Measurements from ENCODE around the gene RNASE7.

RNASE7 gene

DNA sequence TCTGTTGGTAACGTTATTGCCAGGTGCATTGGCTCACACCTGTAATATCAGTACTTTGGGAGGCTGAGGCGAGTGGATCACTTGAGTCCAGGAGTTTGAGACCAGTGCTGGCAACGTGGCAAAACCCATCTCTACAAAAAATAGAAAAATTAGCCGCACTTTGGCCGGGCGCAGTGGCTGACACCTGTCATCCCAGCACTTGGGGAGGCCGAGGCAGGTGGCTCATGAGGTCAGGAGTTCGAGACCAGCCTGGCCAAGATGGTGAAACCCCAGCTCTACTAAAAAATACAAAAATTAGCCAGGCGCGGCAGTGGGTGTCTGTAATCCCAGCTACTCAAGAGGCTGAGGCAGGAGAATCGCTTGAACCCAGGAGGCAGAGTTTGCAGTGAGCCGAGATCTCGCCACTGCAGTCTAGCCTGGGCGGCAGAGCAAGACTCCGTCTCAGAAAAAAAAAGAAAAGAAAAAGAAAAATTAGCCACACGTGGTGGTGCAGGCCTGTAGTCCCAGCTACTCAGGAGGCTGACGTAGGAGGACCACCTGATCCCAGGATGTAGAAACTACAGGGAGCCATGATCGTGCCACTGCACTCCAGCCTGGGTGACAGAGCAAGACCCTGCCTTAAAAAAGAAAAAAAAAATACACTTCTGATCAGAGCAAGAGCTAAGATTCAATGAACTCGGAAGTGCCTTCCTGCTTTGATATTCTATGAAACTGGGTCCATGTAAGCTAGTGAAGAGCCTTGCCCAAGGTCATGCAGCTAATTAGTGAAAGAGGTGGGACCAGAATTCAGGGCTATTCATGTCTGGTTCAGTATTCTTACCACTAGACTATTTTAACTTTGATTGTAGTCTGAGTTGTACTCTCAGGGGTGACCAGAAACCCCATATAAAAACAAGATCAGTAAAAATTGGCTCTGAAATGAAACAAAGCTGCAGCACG is 11.3 kb downstream of the RNASE7 start:
- Mint-ChIP-seq H3K27ac (no peak overlapping the region), H3K27me3 (no peaks in the 10 kb centered on the region), H3K4me3 (no peak overlapping the region), H3K36me3 (no peaks in the 10 kb centered on the region), H3K4me1 (no peaks in the 10 kb centered on the region), H3K9me3 (no peaks in the 10 kb centered on the region)

DNA sequence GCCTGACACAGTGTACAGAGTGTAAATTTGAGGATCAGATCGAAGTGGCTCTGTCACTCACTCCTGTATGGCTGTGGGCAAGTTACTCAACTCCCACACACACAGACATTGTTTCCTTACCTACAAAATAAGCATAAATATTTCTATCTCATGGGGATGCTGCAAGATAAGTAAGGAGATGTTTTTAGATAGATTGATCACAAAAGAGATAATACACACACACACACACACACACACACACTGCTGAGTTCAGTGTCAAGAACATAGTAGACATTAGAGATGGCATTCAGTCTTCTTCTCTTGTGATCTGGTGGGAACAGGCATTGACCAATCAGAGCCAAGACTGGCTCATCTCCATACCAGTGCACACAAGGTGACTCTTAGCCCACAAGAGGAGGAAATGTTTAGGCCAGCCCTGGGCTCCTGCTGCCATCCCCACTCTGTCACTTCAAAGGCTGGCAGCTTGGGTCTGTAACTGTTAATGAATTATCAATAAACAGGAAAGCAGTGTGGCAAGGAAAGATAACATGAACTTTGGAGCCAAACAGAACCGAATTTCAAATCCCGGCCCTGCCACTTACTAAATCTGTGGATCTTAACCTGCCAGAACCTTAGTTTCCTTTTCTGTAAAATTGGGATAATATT is 12.1 kb downstream of the RNASE7 start:
- no peaks in the 10 kb centered on the region for H3K27me3 Mint-ChIP-seq
- H3K4me3 Mint-ChIP-seq = no peak overlapping the region
- no peak overlapping the region for H3K27ac Mint-ChIP-seq
- no peaks in the 10 kb centered on the region for H3K36me3 Mint-ChIP-seq
- H3K9me3 Mint-ChIP-seq = no peaks in the 10 kb centered on the region
- no peaks in the 10 kb centered on the region for H3K4me1 Mint-ChIP-seq

DNA sequence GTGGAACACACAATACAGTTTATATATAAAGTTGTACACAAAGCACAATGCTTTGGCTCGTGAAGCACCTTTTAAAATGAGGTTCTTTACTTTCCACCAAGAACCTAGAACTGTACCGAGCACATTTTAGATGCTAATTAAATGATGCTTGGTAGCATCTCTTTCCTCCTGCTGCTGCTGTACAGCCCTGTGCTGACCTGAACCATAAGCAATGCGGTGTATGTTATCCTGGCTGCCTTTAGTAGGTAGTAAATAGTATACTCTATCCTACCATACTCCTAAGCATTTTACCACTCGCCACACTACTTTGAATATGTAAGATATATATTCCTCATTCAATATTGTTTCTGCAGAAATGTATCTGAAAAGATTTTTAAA is 12.6 kb downstream of the RNASE7 start:
- H3K4me1 Mint-ChIP-seq = no peaks in the 10 kb centered on the region
- no peak overlapping the region for H3K4me3 Mint-ChIP-seq
- no peak overlapping the region for H3K27ac Mint-ChIP-seq
- H3K36me3 Mint-ChIP-seq = no peaks in the 10 kb centered on the region
- peaks cover under 1% of the 10 kb centered on the region for H3K27me3 Mint-ChIP-seq
- no peaks in the 10 kb centered on the region for H3K9me3 Mint-ChIP-seq

DNA sequence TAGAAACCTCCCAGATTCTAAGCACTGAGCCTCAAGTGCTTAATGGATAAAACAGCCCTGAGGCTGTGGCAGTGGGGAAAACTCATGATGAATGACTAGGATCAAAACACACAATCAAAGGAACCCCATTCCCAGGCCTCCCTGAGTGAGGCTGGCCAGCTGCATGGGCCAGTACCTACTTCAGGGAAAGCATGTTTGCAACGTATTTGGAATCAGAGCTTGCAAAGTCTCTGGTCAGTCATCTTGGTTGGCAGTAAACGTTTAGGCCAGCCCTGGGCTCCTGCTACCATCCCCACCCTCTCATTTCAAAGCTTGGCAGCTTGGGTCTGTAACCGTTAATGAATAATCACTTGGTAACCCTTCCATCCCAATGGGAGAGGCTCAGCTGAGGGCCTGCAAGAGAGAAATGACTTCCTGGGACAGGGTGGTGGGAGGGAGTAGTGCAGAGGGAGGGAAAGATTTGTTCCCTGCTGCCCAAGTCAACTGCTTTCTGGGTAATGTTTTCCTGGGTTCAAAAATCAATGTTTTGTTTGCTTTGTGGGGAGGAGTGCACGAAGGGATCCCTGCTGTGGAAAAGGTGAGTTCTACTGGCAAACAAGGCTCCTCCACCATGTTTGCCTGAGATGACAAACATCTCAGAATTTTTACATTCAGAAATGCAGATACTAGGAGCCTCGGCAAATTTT is 13.4 kb downstream of the RNASE7 start:
- Mint-ChIP-seq H3K27me3 (peaks cover 2% of the 10 kb centered on the region), H3K4me3 (no peak overlapping the region), H3K4me1 (no peaks in the 10 kb centered on the region), H3K27ac (no peak overlapping the region), H3K9me3 (no peaks in the 10 kb centered on the region), H3K36me3 (no peaks in the 10 kb centered on the region)

DNA sequence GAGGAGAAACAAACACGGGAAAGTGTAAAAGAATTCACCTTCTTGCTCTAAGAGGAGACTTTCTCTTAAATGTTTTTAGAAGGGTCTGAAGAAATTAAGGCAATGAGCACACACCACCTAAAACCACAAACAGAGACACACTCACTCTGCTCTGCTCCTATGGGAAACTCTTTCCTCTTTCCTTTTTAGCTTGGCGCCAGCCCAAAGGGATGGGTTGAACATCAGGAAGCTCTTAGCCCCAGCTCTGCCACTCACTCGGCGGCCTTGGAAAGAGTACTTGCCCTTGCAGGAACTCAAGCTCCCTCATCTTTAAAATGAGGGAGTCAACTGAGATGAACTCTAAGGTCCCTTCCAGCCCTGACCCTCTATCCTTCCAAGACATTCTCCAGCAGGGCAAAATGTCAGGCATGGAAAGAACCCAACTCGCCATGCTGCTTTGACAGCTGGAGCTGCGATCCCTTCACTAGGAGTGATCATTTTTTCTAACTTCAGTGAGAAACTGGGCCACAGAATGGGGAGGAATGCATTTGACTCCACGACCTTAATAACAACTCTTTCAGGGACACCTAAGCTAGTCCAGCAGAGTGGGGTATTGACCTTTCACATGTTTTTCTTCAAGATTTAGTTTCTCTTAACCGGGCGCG is 14.5 kb downstream of the RNASE7 start:
- H3K4me3 Mint-ChIP-seq = no peak overlapping the region
- no peaks in the 10 kb centered on the region for H3K36me3 Mint-ChIP-seq
- H3K27ac Mint-ChIP-seq = no peak overlapping the region
- peaks cover 2% of the 10 kb centered on the region for H3K27me3 Mint-ChIP-seq
- H3K4me1 Mint-ChIP-seq = no peaks in the 10 kb centered on the region
- H3K9me3 Mint-ChIP-seq = no peaks in the 10 kb centered on the region

DNA sequence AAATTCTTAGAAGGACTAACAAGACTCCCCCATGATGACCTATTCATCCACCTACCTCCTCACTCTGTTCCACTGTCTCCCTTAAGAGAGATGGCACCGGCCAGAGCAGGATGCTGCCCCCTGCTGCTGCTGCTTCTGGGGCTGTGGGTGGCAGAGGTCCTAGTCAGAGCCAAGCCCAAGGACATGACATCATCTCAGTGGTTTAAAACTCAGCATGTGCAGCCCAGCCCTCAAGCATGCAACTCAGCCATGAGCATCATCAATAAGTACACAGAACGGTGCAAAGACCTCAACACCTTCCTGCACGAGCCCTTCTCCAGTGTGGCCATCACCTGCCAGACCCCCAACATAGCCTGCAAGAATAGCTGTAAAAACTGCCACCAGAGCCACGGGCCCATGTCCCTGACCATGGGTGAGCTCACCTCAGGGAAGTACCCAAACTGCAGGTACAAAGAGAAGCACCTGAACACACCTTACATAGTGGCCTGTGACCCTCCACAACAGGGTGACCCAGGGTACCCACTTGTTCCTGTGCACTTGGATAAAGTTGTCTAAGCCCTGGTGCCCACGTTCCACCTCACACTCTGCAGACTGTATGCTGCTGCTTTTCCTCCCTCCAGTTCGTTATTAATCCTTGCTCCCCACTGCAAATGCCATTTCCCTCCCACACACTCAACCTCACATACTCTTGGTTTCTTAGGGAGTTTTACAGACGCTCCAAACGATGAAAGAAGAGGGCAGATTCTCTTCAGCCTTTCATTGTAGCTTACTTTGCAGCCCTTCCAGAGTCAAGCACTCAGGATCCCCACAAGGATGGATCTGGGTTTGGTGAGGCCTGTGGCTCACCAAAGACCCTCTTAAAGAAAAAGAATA is 15.9 kb downstream of the RNASE7 start, which contains the start of gene RNASE8:
RNASE8 (plus strand) TSS at position 20 of the 873 bp plus-strand sequence; CDS start at position 91, 71 bp downstream.
- no peak within 1 kb of the TSS for H3K4me3 Mint-ChIP-seq

DNA sequence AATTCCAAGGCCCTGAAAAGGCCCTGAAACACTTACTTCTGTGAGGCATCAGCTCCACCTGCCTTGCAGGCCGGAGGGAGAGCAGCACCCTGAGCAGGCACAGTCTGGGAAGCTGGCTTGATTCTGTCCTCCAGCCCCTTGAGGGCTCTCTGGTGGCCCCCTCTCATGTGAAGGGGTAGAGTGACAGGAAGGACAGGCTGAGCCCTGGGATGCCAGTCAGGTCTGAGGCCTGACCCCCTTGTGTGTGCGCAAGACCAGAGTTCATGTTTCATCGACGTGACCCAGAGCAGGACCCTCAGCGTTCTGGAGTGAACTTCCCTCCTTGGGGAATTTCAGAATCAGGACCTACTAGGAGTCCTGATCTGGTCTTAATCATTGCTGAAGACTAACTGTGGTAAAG is 16.7 kb downstream of the RNASE7 start:
- Mint-ChIP-seq H3K27ac (no peak overlapping the region), H3K36me3 (no peaks in the 10 kb centered on the region), H3K9me3 (no peaks in the 10 kb centered on the region), H3K4me3 (no peak overlapping the region), H3K27me3 (peaks cover 7% of the 10 kb centered on the region), H3K4me1 (no peaks in the 10 kb centered on the region)

More for the DNA sequence above, 15.9 kb downstream of the RNASE7 start, which contains the start of gene RNASE8:
- H3K27ac Mint-ChIP-seq = no peak within 1 kb of the TSS
- peaks cover 7% of the 10 kb centered on the region for H3K27me3 Mint-ChIP-seq
- H3K36me3 Mint-ChIP-seq = no peaks in the 10 kb centered on the region
- no peaks in the 10 kb centered on the region for H3K4me1 Mint-ChIP-seq
- no peaks in the 10 kb centered on the region for H3K9me3 Mint-ChIP-seq

DNA sequence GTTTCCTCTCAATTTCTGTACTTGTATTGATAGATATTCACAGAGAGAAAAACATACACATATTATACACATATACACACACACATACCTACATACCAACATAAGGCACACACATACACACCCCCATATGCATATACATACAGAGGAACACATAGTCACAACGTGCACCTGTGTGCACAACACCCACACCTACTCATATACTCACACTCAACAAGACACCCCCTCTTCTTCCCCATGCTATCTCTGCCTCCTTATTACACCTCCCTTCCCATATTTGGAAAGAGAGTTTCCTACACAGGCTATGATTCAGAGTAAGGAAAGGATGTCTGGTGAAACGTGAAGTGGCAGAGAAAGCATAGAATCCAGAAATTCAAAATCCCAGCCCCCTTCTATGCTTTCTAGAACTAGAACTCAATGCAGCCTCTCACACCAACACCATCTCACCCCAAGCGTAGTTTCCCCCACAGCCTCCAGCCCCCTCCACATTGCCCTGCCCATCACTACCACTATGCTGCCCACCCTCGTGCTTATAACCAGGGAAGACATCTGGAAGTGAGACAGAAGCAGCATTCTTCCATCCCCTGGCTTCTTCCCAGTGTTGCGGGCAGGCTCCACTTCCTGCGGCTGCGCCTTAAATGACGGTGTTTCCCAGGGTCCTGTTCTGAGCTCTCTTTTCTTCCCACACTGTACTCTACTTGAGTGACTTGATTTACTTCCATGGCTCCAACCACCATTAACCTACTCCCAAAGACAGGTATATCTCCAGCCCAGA is 17.9 kb downstream of the RNASE7 start:
- Mint-ChIP-seq H3K4me3 (no peak overlapping the region), H3K27me3 (peaks cover 8% of the 10 kb centered on the region), H3K4me1 (no peaks in the 10 kb centered on the region), H3K36me3 (no peaks in the 10 kb centered on the region), H3K9me3 (no peaks in the 10 kb centered on the region), H3K27ac (no peak overlapping the region)

DNA sequence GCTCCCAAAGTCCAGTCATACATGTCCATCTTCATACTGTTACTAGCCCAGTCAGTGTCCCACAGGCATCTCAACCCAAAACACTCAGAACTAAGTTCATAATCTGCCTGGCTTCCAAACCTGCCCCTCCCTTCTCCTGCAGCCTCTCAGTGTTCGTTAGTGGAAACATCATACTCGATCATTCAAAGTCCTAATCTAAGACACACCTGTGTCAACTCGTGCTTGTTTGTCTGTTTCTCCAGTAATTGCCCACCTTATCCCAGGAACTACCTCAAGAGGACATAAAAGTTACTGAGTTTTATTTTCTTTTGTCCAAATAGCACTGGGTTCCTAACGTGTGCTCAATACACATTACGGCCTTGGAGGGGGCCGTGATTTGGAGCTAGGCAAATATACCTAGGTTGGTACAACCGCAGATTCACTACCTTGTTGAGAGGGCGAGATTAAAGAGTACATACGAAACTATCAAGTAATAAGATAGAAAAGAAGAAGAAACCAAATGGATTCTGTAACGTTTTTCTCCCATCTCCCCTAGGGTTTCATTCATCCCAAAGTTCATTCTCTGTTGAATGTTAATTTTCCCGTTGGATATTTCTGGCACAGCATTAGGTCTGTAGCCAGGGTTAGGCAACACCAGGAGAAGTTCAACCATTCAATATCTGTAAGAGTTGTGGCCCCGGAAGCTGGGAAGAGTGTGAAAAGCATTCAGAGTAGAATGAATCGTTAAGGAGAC is 18.6 kb downstream of the RNASE7 start:
- H3K4me3 Mint-ChIP-seq = no peak overlapping the region
- H3K36me3 Mint-ChIP-seq = no peaks in the 10 kb centered on the region
- peaks cover 13% of the 10 kb centered on the region for H3K27me3 Mint-ChIP-seq
- no peaks in the 10 kb centered on the region for H3K4me1 Mint-ChIP-seq
- H3K27ac Mint-ChIP-seq = no peak overlapping the region
- no peaks in the 10 kb centered on the region for H3K9me3 Mint-ChIP-seq

DNA sequence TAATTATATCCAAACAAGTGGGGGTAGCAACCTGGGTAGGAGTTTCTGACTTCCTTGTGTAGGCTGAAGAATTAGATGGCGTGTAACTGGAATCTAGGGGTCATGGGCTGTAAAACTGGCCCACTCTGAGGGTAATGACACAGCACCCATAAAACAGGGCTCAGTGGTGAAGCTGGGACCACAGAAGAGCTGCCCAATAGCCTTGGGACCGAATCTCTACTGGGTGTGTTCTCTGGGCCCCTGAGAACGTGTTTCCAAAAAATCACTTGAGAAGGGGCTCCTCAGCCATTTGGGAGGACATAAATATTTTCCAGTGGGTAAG is 19.1 kb downstream of the RNASE7 start:
- no peaks in the 10 kb centered on the region for H3K9me3 Mint-ChIP-seq

DNA sequence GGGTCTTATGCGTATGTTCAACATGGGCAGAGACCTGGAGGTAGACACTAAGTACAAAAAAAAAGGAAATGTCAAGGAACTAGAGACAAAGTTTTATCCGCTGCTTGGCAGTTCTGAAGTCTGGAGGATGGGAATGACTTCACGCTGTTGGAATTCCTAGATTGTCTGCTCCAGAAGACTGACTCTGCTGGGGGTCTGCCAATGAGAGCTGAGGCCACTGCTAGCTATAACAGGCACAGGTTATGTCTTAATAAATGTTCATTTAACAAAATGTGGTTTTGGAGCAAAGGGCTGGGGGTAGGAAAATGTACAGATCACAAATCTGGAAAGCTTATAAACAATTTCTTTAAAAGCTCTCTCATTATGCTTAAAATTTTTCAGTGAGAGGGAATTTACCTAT is 21.3 kb downstream of the RNASE7 start:
- H3K36me3 Mint-ChIP-seq = no peaks in the 10 kb centered on the region

More for the DNA sequence above, 19.1 kb downstream of the RNASE7 start:
- H3K27ac Mint-ChIP-seq = no peak overlapping the region
- H3K27me3 Mint-ChIP-seq = peaks cover 16% of the 10 kb centered on the region
- H3K4me3 Mint-ChIP-seq = no peak overlapping the region
- H3K4me1 Mint-ChIP-seq = no peaks in the 10 kb centered on the region
- H3K36me3 Mint-ChIP-seq = no peaks in the 10 kb centered on the region

DNA sequence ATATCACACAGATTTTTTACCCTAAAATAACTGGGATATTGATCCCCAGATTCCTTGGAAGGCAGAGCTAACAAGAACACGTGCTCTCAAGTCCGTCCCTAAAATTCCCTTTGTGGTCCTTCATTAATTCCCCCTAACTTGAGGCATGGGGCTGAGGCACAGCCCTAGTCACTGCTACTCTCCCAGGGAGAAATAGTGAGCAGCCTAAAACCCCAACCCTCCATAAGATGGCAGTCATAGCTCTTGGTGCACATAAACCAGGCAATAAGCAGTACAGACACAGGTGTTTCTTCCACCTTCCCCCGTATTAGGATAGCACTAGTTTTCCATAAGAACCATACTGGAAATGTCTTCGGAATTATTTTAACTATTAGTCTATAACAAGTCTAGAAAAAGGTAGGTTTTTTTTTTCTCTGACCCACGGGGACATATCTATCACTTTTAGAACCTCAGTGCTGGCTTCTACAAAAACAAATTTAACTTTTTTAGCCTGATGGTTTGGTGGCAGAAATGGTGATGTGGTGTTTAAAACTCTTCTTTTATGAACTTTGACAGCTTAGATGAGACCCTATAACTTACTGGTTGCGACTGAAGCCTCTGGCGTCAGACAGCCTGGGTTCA is 24.8 kb downstream of the RNASE7 start:
- Mint-ChIP-seq H3K36me3 (no peaks in the 10 kb centered on the region), H3K27me3 (peaks cover 44% of the 10 kb centered on the region), H3K4me1 (peaks cover 26% of the 10 kb centered on the region), H3K9me3 (no peaks in the 10 kb centered on the region), H3K4me3 (no peak overlapping the region), H3K27ac (no peak overlapping the region)

More for the DNA sequence above, 21.3 kb downstream of the RNASE7 start:
- H3K27me3 Mint-ChIP-seq = peaks cover 27% of the 10 kb centered on the region
- H3K9me3 Mint-ChIP-seq = no peaks in the 10 kb centered on the region
- H3K4me3 Mint-ChIP-seq = no peak overlapping the region
- no peak overlapping the region for H3K27ac Mint-ChIP-seq
- H3K4me1 Mint-ChIP-seq = peaks cover 2% of the 10 kb centered on the region
